ENCODE results near the gene DSC1.
"Not testable (repeated sequence)": the region's sequence is repeated elsewhere in the genome, so short reads cannot be mapped to it uniquely, and the experiment has no call there.

DSC1 gene

DNA sequence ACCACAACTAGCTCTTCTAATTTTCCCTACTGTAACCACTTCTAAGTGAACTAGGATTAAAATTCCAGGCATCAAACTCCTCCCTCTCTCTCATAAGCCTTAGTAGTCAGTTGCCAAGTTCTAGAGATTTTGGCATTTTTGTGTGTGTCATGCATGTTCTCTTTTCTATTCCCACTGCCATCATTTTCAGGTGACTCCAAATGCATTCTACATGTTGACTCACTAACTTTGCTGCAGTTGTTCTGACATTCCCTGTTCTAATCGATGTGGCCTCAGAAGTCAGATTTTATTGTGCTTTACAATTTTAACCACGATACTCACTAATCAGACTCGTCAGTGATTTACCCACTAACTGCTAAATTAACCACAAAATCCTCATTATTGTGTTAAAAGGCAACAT, 13.3 kb downstream of the DSC1 start:
- H3K4me3 Mint-ChIP-seq = no peak overlapping the region
- H3K27me3 Mint-ChIP-seq = no peaks in the 10 kb centered on the region
- H3K36me3 Mint-ChIP-seq (ENCODE audit: low read depth) = no peaks in the 10 kb centered on the region
- no peak for DNase-seq
- H3K9me3 Mint-ChIP-seq = peaks cover 13% of the 10 kb centered on the region
- no peak overlapping the region for H3K27ac Mint-ChIP-seq
- no peaks in the 10 kb centered on the region for H3K4me1 Mint-ChIP-seq (ENCODE audit: low read depth)

DNA sequence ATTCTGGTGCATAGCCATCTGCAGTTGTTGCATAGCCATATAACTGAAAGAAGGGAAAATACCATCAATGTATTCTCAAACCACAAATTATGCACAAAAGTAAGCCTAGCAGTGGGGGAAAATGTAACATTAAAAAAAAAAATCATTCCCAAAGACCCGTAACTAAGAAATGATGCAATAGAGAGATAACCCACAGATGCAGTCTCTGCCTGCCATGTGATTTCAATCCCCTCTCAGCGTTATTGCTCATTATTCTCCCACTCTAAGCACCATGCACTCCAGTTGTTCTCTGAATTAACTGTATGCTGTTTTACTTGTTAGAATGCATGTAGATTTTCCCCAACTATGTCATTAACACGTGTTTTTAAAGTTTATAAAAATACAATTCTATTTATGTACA, 14.1 kb downstream of the DSC1 start:
- Mint-ChIP-seq H3K27ac (no peak overlapping the region), H3K27me3 (no peaks in the 10 kb centered on the region), H3K4me1 (ENCODE audit: low read depth) (no peaks in the 10 kb centered on the region), H3K36me3 (ENCODE audit: low read depth) (no peaks in the 10 kb centered on the region), H3K9me3 (peaks cover 13% of the 10 kb centered on the region), H3K4me3 (no peak overlapping the region)
- no peak for DNase-seq

DNA sequence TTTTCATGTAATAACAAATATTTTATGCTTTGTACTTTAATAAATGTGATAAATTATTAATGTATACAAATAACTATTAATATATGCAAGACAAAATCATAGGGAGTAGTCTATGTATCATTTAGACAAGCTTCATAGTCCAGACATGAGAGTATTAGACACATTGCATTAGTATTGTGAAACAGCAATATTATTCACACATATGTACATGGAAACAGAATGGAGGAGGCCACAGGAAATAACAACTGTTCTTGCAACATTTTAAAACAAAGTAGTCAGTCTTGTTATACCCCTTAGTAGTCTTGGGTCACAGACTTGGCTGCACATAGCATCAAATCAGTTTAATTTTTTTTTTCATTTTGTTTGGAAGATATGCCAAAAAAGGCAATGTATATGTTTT, 15.8 kb downstream of the DSC1 start:
- Mint-ChIP-seq H3K27ac (no peak overlapping the region), H3K4me1 (ENCODE audit: low read depth) (no peaks in the 10 kb centered on the region), H3K9me3 (peaks cover 12% of the 10 kb centered on the region), H3K27me3 (no peaks in the 10 kb centered on the region), H3K4me3 (no peak overlapping the region), H3K36me3 (ENCODE audit: low read depth) (no peaks in the 10 kb centered on the region)
- no peak for DNase-seq

DNA sequence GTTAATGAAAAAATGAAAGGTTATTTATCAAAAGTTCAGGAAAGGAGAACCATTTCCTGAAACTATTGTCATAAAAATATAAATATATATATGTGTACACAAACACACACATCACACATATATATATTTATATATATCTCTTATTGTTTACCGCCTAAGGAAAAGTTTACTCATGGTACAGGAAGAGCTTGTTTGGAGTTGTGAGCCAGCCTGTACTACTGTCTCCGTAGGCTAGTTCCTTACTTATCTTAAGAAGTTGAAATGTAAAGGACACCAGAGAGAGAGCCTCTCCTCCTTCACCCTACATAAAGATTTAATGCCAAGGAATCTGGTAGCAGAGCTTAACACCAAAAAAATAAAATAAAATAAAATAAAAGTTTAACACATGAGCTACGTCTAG, 19.6 kb downstream of the DSC1 start:
- no peak overlapping the region for H3K4me3 Mint-ChIP-seq
- no peak overlapping the region for H3K27ac Mint-ChIP-seq
- peaks cover 12% of the 10 kb centered on the region for H3K9me3 Mint-ChIP-seq
- no peaks in the 10 kb centered on the region for H3K27me3 Mint-ChIP-seq
- no peaks in the 10 kb centered on the region for H3K36me3 Mint-ChIP-seq (ENCODE audit: low read depth)
- H3K4me1 Mint-ChIP-seq (ENCODE audit: low read depth) = no peaks in the 10 kb centered on the region
- no peak for DNase-seq

DNA sequence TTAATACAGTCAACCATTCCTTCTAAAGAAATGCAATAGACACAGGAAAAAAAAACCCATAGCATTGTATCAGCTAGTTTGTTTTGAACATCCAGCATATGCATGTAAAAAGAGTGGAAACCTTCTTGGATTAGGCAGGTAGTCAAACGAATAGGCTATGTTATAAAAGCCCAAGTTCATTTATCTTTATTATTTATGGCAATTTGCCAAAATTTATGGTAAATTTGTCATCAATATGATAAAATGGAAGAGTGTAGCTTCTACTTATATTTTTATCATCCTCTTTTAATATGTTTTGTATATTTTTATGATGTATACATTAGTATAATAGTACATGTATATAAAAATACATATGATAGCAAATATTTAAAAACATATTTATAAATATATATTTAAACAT, 23.9 kb downstream of the DSC1 start:
- Mint-ChIP-seq H3K27ac (no peak overlapping the region), H3K4me1 (ENCODE audit: low read depth) (no peaks in the 10 kb centered on the region), H3K9me3 (no peaks in the 10 kb centered on the region), H3K4me3 (no peak overlapping the region), H3K36me3 (ENCODE audit: low read depth) (no peaks in the 10 kb centered on the region), H3K27me3 (no peaks in the 10 kb centered on the region)
- DNase-seq = no peak

DNA sequence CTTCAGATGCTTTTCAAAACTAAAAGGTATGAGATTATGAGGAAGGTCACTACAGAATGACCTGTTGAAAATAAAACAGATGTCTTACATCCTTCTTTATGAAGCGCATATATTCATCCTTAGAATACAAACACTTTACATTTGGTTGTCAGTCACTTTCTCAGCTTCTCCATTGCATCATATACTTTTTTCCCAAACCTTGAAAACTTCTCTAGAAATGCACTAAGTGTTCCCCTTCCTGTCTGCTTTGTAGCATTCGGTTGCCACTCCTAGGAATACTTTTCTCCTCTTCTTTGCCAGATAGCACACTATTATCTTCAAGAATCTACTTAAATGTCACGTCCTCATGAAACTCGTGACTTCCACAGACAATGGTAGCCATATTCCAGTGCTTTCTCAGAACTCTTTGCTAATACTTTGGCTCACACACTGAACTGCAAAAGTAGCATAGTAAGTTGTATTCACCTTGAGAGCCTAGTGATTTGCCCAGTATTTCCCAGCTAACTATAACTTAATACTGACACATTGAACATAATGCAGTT, 27.6 kb downstream of the DSC1 start:
- H3K9me3 Mint-ChIP-seq = no peaks in the 10 kb centered on the region
- DNase-seq = no peak
- no peaks in the 10 kb centered on the region for H3K36me3 Mint-ChIP-seq (ENCODE audit: low read depth)
- H3K4me3 Mint-ChIP-seq = no peak overlapping the region
- no peak overlapping the region for H3K27ac Mint-ChIP-seq
- H3K4me1 Mint-ChIP-seq (ENCODE audit: low read depth) = no peaks in the 10 kb centered on the region
- no peaks in the 10 kb centered on the region for H3K27me3 Mint-ChIP-seq

DNA sequence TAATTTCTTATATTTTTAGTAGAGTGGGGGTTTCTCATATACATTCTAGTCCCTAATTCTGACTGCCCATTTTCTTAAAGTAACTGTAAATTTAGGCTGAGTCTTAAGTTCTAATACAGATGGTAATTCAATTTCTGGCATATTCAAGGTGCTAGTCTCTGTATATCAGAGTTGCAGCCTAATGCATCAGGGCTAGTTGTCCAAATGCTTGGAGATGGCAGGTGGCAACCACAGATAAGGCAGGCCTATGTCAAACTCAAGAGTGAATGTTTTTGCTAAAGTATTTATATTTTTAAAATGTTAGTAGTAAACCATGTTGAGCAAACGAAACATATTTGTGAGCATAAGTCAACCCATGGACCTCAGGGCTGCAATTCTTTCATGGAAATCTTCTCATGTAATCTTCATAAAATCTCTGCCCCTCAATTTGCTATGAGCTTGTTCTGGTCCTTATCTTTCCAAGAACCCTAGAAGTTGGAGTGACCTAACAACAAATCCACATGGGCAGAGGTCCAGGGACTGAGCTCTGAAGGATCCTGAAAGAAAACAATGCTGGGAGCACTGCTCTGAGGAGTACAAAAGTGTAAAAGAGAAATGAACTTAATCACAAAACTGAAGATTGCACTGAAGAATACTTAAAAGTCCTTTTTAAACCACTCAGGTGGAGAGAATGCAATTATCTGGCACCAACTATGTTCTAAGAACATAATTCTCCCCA, 33.1 kb downstream of the DSC1 start:
- Mint-ChIP-seq H3K27ac (no peak overlapping the region), H3K27me3 (no peaks in the 10 kb centered on the region), H3K9me3 (peaks cover 6% of the 10 kb centered on the region), H3K4me3 (no peak overlapping the region), H3K36me3 (ENCODE audit: low read depth) (no peaks in the 10 kb centered on the region), H3K4me1 (ENCODE audit: low read depth) (no peaks in the 10 kb centered on the region)
- DNase-seq = no peak

DNA sequence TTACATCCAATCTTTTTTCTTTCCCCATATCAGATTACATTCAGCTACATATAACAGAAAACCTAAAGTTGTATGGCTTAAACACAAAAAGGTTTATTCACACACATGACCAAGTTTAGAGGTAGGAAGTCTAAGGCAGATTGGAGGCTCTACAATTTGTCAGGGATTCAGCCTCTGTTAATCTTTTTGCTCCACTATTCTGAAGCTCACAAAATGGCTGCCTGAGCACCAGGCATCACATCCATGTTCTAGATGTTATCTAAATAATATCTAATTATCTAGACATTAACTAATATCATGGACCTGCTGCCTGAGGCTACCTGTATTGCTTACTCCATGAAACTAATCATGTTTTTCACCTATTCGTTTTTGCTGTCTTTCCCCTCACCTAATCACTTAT, 36.8 kb downstream of the DSC1 start:
- no peak overlapping the region for H3K4me3 Mint-ChIP-seq
- no peaks in the 10 kb centered on the region for H3K4me1 Mint-ChIP-seq (ENCODE audit: low read depth)
- H3K9me3 Mint-ChIP-seq = peaks cover 8% of the 10 kb centered on the region
- H3K27me3 Mint-ChIP-seq = no peaks in the 10 kb centered on the region
- H3K36me3 Mint-ChIP-seq (ENCODE audit: low read depth) = no peaks in the 10 kb centered on the region
- no peak overlapping the region for H3K27ac Mint-ChIP-seq
- DNase-seq = no peak

DNA sequence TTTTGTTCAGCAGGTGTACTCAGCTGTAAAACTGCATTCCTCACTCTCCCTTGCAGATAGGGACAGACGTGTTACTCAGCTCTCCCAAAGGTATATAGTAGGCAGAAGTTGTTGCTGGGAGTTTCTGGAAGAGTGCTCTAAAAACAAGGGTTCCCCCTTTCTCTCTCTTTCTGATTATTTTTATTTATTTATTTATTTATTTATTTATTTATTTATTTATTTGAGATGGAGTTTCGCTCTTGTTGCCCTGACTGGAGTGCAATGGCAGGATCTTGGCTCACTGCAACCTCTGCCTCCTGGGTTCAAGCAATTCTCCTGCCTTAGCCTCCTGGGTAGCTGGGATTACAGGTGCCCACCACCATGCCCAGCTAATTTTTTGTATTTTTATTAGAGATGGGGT, 39.5 kb downstream of the DSC1 start:
- H3K4me3 Mint-ChIP-seq; H3K27me3 Mint-ChIP-seq; H3K4me1 Mint-ChIP-seq (ENCODE audit: low read depth); DNase-seq; H3K36me3 Mint-ChIP-seq (ENCODE audit: low read depth); H3K27ac Mint-ChIP-seq: not testable (repeated sequence)
- H3K9me3 Mint-ChIP-seq = peaks cover 20% of the 10 kb centered on the region

DNA sequence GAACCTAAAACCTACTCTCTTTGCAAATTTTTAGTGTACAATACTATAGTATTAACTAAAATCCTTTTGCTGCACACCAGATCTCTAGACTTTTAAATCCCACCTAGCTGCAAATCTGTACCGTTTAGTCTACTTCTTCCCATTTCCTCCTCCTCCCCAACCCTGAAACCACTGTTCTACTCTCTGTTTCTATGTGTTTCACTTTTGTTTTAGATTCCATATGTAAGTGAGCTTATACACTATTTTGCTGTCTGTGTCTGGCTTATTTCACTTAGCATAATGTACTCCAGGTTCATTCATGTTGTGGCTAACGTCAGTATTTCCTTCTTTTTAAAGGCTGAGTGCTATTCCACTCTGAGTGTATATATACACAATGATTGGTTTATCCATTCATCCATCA, 42.1 kb downstream of the DSC1 start:
- Mint-ChIP-seq H3K36me3 (ENCODE audit: low read depth) (no peaks in the 10 kb centered on the region), H3K27me3 (no peaks in the 10 kb centered on the region), H3K27ac (no peak overlapping the region), H3K4me3 (no peak overlapping the region), H3K4me1 (ENCODE audit: low read depth) (no peaks in the 10 kb centered on the region), H3K9me3 (peaks cover 14% of the 10 kb centered on the region)
- no peak for DNase-seq

DNA sequence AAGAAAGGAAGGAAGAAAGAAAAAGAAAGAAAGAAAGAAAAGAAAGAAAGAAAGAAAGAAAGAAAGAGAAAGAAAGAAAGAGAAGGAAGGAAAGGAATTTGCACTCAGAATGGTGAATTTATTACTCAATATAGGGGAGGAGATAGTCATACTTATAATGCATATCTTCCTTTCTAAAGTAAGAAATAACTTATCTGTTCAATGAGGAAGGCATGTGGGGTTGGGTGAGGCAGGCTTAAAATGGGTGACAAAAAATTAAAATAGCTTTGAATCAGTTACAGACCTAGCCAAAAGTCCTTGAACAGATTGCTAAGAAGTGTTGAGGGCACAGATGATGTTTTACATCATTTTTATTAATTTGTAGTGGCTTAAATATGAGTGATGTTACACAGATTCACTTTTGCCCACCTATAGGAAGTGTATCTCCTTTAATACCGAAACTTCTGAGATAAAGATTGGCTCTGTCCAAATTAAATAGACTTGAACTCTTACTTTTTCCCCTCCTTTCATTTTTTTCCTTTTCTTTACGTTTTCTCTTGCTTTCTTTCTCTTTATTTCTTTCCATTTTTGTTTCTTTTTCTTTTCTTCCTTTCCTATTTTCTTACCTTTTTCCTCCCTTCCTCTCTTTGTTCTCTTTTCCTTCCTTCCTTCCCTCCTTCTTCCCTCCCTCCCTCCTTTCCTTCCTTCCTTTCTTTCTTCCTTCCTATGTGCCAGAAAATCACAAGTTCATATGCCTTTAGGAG, 45.6 kb downstream of the DSC1 start:
- no peaks in the 10 kb centered on the region for H3K4me1 Mint-ChIP-seq (ENCODE audit: low read depth)
- no peak overlapping the region for H3K27ac Mint-ChIP-seq
- H3K9me3 Mint-ChIP-seq = peaks cover 12% of the 10 kb centered on the region
- H3K27me3 Mint-ChIP-seq = no peaks in the 10 kb centered on the region
- H3K36me3 Mint-ChIP-seq (ENCODE audit: low read depth) = no peaks in the 10 kb centered on the region
- no peak overlapping the region for H3K4me3 Mint-ChIP-seq
- no peak for DNase-seq

DNA sequence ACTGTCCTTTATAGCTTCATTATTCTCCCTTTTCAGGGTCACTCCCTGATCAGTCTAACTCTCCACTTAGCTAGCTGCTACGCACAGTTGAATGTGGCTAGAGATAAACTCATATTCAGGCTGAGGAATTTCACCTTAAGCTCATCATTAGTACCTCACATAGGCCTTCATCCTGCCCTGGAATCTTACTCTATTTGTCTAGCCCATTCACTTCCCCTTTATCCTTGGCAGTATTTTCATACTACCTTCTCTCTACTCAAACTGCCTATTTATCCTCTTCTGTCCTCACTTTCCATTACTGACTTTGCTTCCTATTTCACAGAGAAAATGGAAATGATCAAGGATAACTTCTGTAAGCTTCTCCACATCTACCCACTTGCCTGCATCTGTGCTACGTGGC, 49.9 kb downstream of the DSC1 start:
- no peaks in the 10 kb centered on the region for H3K27me3 Mint-ChIP-seq
- H3K9me3 Mint-ChIP-seq = peaks cover 9% of the 10 kb centered on the region
- H3K27ac Mint-ChIP-seq = no peak overlapping the region
- no peak overlapping the region for H3K4me3 Mint-ChIP-seq
- no peaks in the 10 kb centered on the region for H3K36me3 Mint-ChIP-seq (ENCODE audit: low read depth)
- no peak for DNase-seq
- no peaks in the 10 kb centered on the region for H3K4me1 Mint-ChIP-seq (ENCODE audit: low read depth)

DNA sequence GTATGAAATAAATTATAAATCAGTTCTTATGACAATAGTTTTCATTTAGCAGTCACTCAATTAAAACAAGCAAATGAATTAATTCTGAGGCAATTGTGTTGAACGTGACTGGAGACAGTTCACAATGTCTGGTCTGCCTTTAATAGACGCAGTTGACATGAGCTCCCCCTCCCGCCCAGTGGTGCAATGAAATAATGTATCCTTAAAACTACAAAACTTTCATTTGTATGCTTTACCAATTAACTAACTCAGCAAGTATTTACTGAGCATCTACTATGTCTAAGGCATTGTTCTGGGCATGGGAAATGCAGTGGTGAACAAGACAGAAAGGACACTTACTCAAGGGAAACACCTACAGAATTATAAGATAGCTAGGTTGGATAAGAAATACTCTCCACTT, 56.9 kb downstream of the DSC1 start:
- Mint-ChIP-seq H3K4me1 (ENCODE audit: low read depth) (no peaks in the 10 kb centered on the region), H3K4me3 (no peak overlapping the region), H3K27ac (no peak overlapping the region), H3K27me3 (peaks cover 13% of the 10 kb centered on the region), H3K36me3 (ENCODE audit: low read depth) (no peaks in the 10 kb centered on the region), H3K9me3 (peaks cover 3% of the 10 kb centered on the region)
- DNase-seq = no peak

DNA sequence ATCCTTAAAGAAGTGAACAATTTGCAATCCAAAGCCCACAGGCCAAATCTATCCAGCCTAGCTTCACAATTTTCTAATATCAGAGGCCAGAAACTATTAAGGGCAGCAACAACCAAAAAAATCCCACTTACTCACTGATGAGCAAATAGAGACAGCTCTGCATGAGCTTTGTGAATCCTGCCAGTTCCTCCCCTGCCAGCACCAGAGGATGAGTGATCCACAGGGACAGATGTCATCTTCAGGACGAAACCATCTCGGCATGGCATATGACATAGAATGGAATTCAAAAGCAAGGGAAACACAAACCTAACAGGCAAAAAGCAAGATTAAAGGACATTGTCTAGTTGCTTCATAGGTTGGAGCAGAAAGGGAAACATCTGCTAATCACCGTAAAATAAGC, 58.2 kb downstream of the DSC1 start:
- Mint-ChIP-seq H3K27ac (no peak overlapping the region), H3K27me3 (peaks cover 24% of the 10 kb centered on the region), H3K36me3 (ENCODE audit: low read depth) (no peaks in the 10 kb centered on the region), H3K4me1 (ENCODE audit: low read depth) (no peaks in the 10 kb centered on the region), H3K9me3 (peaks cover 4% of the 10 kb centered on the region), H3K4me3 (no peak overlapping the region)
- no peak for DNase-seq

DNA sequence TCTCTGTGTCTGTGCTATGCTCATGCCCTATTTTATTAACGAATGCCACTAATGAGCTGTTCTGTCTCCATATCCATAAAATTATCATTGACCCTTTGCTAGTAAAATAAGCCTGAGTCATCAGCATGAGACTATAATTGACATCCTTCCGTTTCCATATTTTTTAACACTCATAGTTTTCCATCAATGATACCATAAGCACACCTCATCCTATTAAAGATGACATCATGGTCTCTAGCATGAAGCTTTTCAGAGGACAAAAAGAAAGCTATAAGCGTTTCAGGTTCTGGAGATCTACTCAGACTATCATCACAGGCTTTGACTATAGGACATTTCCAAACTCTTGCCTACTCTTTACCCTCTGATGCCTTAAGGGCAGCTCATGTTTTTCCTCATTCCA, 59.2 kb downstream of the DSC1 start:
- DNase-seq = no peak
- H3K9me3 Mint-ChIP-seq = peaks cover 4% of the 10 kb centered on the region
- H3K27ac Mint-ChIP-seq = no peak overlapping the region
- H3K4me1 Mint-ChIP-seq (ENCODE audit: low read depth) = no peaks in the 10 kb centered on the region
- no peaks in the 10 kb centered on the region for H3K36me3 Mint-ChIP-seq (ENCODE audit: low read depth)
- peaks cover 24% of the 10 kb centered on the region for H3K27me3 Mint-ChIP-seq
- H3K4me3 Mint-ChIP-seq = no peak overlapping the region
